ENCODE results near the gene BCAP29.

DNA sequence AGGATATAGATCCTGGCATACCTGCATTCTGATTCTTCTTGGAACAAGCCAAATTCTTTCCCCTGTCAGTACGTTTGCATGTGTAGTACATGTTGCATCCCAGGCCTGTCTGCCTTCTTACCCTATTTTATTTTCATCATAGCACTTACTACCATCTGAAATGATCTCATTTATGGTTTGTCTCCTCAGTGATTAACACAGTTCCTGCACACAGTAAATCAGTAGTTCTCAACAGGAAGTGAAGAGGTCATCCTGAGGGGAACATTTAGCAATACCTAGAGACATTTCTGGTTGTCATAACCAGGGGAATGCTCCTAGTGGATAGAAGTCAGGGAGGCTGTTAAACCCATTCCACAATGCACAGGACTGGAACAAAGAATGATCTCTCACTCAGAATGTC is 42.4 kb downstream of the BCAP29 start:
- TF ChIP-seq MAFK (IDR thresholded peaks at IDR 0.05; ENCODE audit: low read depth, low read length) = no peak
- peak; percentile 93 for TF ChIP-seq CEBPB (IDR thresholded peaks at IDR 0.05; ENCODE audit: low read depth, low read length)
- TF ChIP-seq POLR2A (IDR thresholded peaks at IDR 0.05; ENCODE audit: low read depth, low read length) = no peak
